ENCODE results near the gene PDCD5.

Gene PDCD5

GRCh38 chr19:32611161-32611560, 30.2 kb downstream of the PDCD5 start:
- WGBS = 97% methylated on average over 5 of the region's 5 CpGs
- Histone ChIP-seq H3K4ac (ENCODE audit: low read depth in 1 of 2, low read length in 2 of 2) (no peak overlapping the region), H3K23ac (ENCODE audit: low read length in 2 of 2) (no peak overlapping the region), H2BK15ac (ENCODE audit: low read depth, poor library complexity, severe bottlenecking) (no peak overlapping the region), H2BK12ac (ENCODE audit: low read length in 2 of 2) (no peak overlapping the region), H3K27me3 (ENCODE audit: control insufficient read depth in 1 of 2, insufficient read depth in 1 of 2, low read length in 2 of 2) (no peaks in the 10 kb centered on the region), H4K91ac (ENCODE audit: low read length) (no peak overlapping the region), H2BK120ac (ENCODE audit: low read depth, low read length) (no peak overlapping the region), H3K4me2 (ENCODE audit: low read length, poor library complexity, severe bottlenecking) (no peak overlapping the region), H3K36me3 (ENCODE audit: control insufficient read depth in 1 of 2, insufficient read depth in 2 of 2, low read depth in 1 of 2, low read length in 2 of 2) (peaks cover 46 to 67% of the 10 kb centered on the region in 2 experiments), H3K4me1 (ENCODE audit: control insufficient read depth, insufficient read depth, low read depth, low read length) (peaks cover 3% of the 10 kb centered on the region), H3K4me3 (ENCODE audit: insufficient read depth in 1 of 2, low read depth in 1 of 2, low read length in 2 of 2) (no peak overlapping the region), H3K9me3 (ENCODE audit: control insufficient read depth, low read length) (no peaks in the 10 kb centered on the region), H3K18ac (ENCODE audit: low read depth in 1 of 2, low read length in 2 of 2) (no peak overlapping the region), H3K79me1 (replicated peaks; ENCODE audit: low read length, poor library complexity, severe bottlenecking) (peaks cover 13% of the 10 kb centered on the region), H3K9ac (ENCODE audit: low read length) (no peak overlapping the region), H2AK5ac (ENCODE audit: low read length, severe bottlenecking) (no peak overlapping the region), H3K27ac (ENCODE audit: low read length, poor library complexity, severe bottlenecking) (peak overlapping the region; percentile 27), H2AFZ (ENCODE audit: low read depth, low read length) (no peak overlapping the region), H4K8ac (ENCODE audit: low read length) (no peak overlapping the region), H3K14ac (ENCODE audit: low read length in 2 of 2) (no peak overlapping the region), H2BK5ac (ENCODE audit: low read depth, low read length, poor library complexity, severe bottlenecking) (no peak overlapping the region)
- no peak for DNase-seq

- Histone ChIP-seq H3K23ac (ENCODE audit: low read length in 2 of 2) (no peak overlapping the region), H3K36me3 (ENCODE audit: control insufficient read depth in 1 of 2, insufficient read depth in 2 of 2, low read depth in 1 of 2, low read length in 2 of 2) (peaks cover 41 to 65% of the 10 kb centered on the region in 2 experiments), H2BK120ac (ENCODE audit: low read depth, low read length) (no peak overlapping the region), H3K79me1 (replicated peaks; ENCODE audit: low read length, poor library complexity, severe bottlenecking) (peaks cover 10% of the 10 kb centered on the region), H3K9me3 (ENCODE audit: control insufficient read depth, low read length) (no peaks in the 10 kb centered on the region), H3K27me3 (ENCODE audit: control insufficient read depth in 1 of 2, insufficient read depth in 1 of 2, low read length in 2 of 2) (no peaks in the 10 kb centered on the region), H2AK5ac (ENCODE audit: low read length, severe bottlenecking) (no peak overlapping the region), H3K4ac (ENCODE audit: low read depth in 1 of 2, low read length in 2 of 2) (no peak overlapping the region), H3K4me3 (ENCODE audit: insufficient read depth in 1 of 2, low read depth in 1 of 2, low read length in 2 of 2) (no peak overlapping the region), H4K91ac (ENCODE audit: low read length) (no peak overlapping the region), H2AFZ (ENCODE audit: low read depth, low read length) (no peak overlapping the region), H4K8ac (ENCODE audit: low read length) (no peak overlapping the region), H2BK5ac (ENCODE audit: low read depth, low read length, poor library complexity, severe bottlenecking) (no peak overlapping the region), H3K18ac (ENCODE audit: low read depth in 1 of 2, low read length in 2 of 2) (no peak overlapping the region), H3K4me2 (ENCODE audit: low read length, poor library complexity, severe bottlenecking) (no peak overlapping the region), H3K27ac (ENCODE audit: low read length, poor library complexity, severe bottlenecking) (no peak overlapping the region), H2BK12ac (ENCODE audit: low read length in 2 of 2) (no peak overlapping the region), H3K14ac (ENCODE audit: low read length in 2 of 2) (no peak overlapping the region), H3K9ac (ENCODE audit: low read length) (no peak overlapping the region), H3K4me1 (ENCODE audit: control insufficient read depth, insufficient read depth, low read depth, low read length) (peaks cover 3% of the 10 kb centered on the region), H2BK15ac (ENCODE audit: low read depth, poor library complexity, severe bottlenecking) (no peak overlapping the region)
- 73% methylated on average over 4 of the region's 4 CpGs for WGBS
- DNase-seq = no peak
These were observed 32.0 kb downstream of the PDCD5 start for GRCh38 chr19:32613008-32613407.

DNA sequence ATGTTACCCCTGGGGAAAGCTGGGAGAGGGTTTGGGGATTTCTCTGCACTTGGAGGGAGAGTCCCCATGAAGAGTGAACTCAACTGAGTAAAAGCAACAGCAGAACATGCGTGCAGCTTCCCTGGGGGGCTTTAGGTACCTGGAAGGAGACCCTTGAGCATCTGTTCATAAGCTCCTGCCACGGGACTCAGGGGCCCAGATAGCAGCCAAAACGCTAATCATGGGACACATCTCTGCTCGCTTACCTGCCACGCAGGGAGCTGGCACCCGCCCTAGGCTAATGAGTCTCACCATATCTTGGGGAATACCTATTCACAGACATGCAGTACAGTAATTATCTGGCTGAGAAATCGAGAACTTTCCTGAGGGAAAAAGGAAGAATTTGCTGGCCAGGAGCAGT, 33.9 kb downstream of the PDCD5 start:
- H3K27ac ChIP-seq (ENCODE audit: low read length, poor library complexity, severe bottlenecking) = no peak overlapping the region
- H3K23ac ChIP-seq (ENCODE audit: low read length in 2 of 2) = no peak overlapping the region
- peaks cover 56 to 79% of the 10 kb centered on the region in 2 experiments for H3K36me3 ChIP-seq (ENCODE audit: control insufficient read depth in 1 of 2, insufficient read depth in 2 of 2, low read depth in 1 of 2, low read length in 2 of 2)
- over 99% methylated on average over 6 of the region's 7 CpGs for WGBS
- DNase-seq = no peak
- no peak overlapping the region for H4K91ac ChIP-seq (ENCODE audit: low read length)
- no peak overlapping the region for H3K9ac ChIP-seq (ENCODE audit: low read length)
- H2BK15ac ChIP-seq (ENCODE audit: low read depth, poor library complexity, severe bottlenecking) = no peak overlapping the region
- H3K4me3 ChIP-seq (ENCODE audit: insufficient read depth in 1 of 2, low read depth in 1 of 2, low read length in 2 of 2) = no peak overlapping the region
- H2BK5ac ChIP-seq (ENCODE audit: low read depth, low read length, poor library complexity, severe bottlenecking) = no peak overlapping the region
- no peak overlapping the region for H3K14ac ChIP-seq (ENCODE audit: low read length in 2 of 2)
- H3K27me3 ChIP-seq (ENCODE audit: control insufficient read depth in 1 of 2, insufficient read depth in 1 of 2, low read length in 2 of 2) = no peaks in the 10 kb centered on the region
- no peak overlapping the region for H3K4ac ChIP-seq (ENCODE audit: low read depth in 1 of 2, low read length in 2 of 2)
- no peak overlapping the region for H2AFZ ChIP-seq (ENCODE audit: low read depth, low read length)
- no peak overlapping the region for H2BK120ac ChIP-seq (ENCODE audit: low read depth, low read length)
- H3K4me2 ChIP-seq (ENCODE audit: low read length, poor library complexity, severe bottlenecking) = no peak overlapping the region
- H3K9me3 ChIP-seq (ENCODE audit: control insufficient read depth, low read length) = no peaks in the 10 kb centered on the region
- H3K79me1 ChIP-seq (replicated peaks; ENCODE audit: low read length, poor library complexity, severe bottlenecking) = peaks cover 8% of the 10 kb centered on the region
- no peak overlapping the region for H2AK5ac ChIP-seq (ENCODE audit: low read length, severe bottlenecking)
- no peak overlapping the region for H3K18ac ChIP-seq (ENCODE audit: low read depth in 1 of 2, low read length in 2 of 2)
- peaks cover 3% of the 10 kb centered on the region for H3K4me1 ChIP-seq (ENCODE audit: control insufficient read depth, insufficient read depth, low read depth, low read length)
- no peak overlapping the region for H4K8ac ChIP-seq (ENCODE audit: low read length)
- H2BK12ac ChIP-seq (ENCODE audit: low read length in 2 of 2) = no peak overlapping the region

DNA sequence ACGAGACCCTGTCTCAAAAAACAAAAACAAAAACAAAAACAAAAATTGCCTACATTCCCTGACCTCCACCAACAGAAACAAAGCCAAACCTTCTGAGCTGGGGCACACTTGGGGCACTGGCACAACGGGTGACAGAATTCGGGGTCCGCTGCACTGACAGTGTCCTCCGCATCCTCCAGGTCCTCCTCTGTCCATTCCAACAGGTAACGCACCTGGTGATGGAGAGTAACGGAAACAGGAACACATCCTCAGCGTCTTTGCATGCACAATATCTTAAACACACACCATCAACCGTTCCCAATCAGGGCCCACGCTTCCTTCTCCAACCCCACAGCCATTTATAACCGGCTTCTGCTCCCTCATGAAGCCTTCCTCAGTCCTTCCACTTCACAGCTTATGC, 34.6 kb downstream of the PDCD5 start:
- no peak overlapping the region for H3K9ac ChIP-seq (ENCODE audit: low read length)
- H3K27ac ChIP-seq (ENCODE audit: low read length, poor library complexity, severe bottlenecking) = no peak overlapping the region
- no peak overlapping the region for H4K8ac ChIP-seq (ENCODE audit: low read length)
- no peak overlapping the region for H2BK5ac ChIP-seq (ENCODE audit: low read depth, low read length, poor library complexity, severe bottlenecking)
- H3K14ac ChIP-seq (ENCODE audit: low read length in 2 of 2) = no peak overlapping the region
- no peak overlapping the region for H2AK5ac ChIP-seq (ENCODE audit: low read length, severe bottlenecking)
- peaks cover 3% of the 10 kb centered on the region for H3K4me1 ChIP-seq (ENCODE audit: control insufficient read depth, insufficient read depth, low read depth, low read length)
- no peak overlapping the region for H2BK120ac ChIP-seq (ENCODE audit: low read depth, low read length)
- H3K4me3 ChIP-seq (ENCODE audit: insufficient read depth in 1 of 2, low read depth in 1 of 2, low read length in 2 of 2) = no peak overlapping the region
- H2AFZ ChIP-seq (ENCODE audit: low read depth, low read length) = no peak overlapping the region
- H3K36me3 ChIP-seq (ENCODE audit: control insufficient read depth in 1 of 2, insufficient read depth in 2 of 2, low read depth in 1 of 2, low read length in 2 of 2) = peaks cover 57 to 80% of the 10 kb centered on the region in 2 experiments
- H4K91ac ChIP-seq (ENCODE audit: low read length) = no peak overlapping the region
- no peak overlapping the region for H2BK12ac ChIP-seq (ENCODE audit: low read length in 2 of 2)
- DNase-seq = no peak
- no peaks in the 10 kb centered on the region for H3K9me3 ChIP-seq (ENCODE audit: control insufficient read depth, low read length)
- H3K4ac ChIP-seq (ENCODE audit: low read depth in 1 of 2, low read length in 2 of 2) = no peak overlapping the region
- no peaks in the 10 kb centered on the region for H3K27me3 ChIP-seq (ENCODE audit: control insufficient read depth in 1 of 2, insufficient read depth in 1 of 2, low read length in 2 of 2)
- H3K18ac ChIP-seq (ENCODE audit: low read depth in 1 of 2, low read length in 2 of 2) = no peak overlapping the region
- 80% methylated on average over 8 of the region's 11 CpGs for WGBS
- H2BK15ac ChIP-seq (ENCODE audit: low read depth, poor library complexity, severe bottlenecking) = no peak overlapping the region
- H3K23ac ChIP-seq (ENCODE audit: low read length in 2 of 2) = no peak overlapping the region
- no peak overlapping the region for H3K4me2 ChIP-seq (ENCODE audit: low read length, poor library complexity, severe bottlenecking)
- H3K79me1 ChIP-seq (replicated peaks; ENCODE audit: low read length, poor library complexity, severe bottlenecking) = peaks cover 9% of the 10 kb centered on the region

Measured in mesenchymal stem cell (in vitro differentiated cells and primary cell).